WTC11 (cell line): Measurements from ENCODE around the gene WDR82. TPM values are rescaled to one million over a fixed set of nuclear protein-coding genes. Genes with fewer than 3 reads are reported as not detected.

Source experiments
- AFF4 ChIP-seq: sonication (generic); formaldehyde crosslinking; IDR thresholded peaks from 2 replicates; pipeline ENCODE4 v1.8.1; 2023; ENCODE audit warnings: mild to moderate bottlenecking, missing genetic modification reagents, borderline replicate concordance
- ARID4B ChIP-seq: sonication (generic); formaldehyde crosslinking; IDR thresholded peaks from 2 replicates; pipeline ENCODE4 v1.8.0; 2023; ENCODE audit warnings: missing genetic modification reagents, mild to moderate bottlenecking, borderline replicate concordance
- ATF1 ChIP-seq: sonication (generic); formaldehyde crosslinking; IDR thresholded peaks from 2 replicates; pipeline ENCODE4 v1.8.1; 2023; ENCODE audit warnings: mild to moderate bottlenecking, moderate library complexity, missing genetic modification reagents
- EMX1 ChIP-seq: fragments of 250-450 bp; sonication (Bioruptor Pico); IDR thresholded peaks from 2 replicates; pipeline ENCODE4 v1.8.0; 2021; ENCODE audit warnings: mild to moderate bottlenecking
- GABPB1 ChIP-seq: sonication (generic); formaldehyde crosslinking; IDR thresholded peaks from 2 replicates; pipeline ENCODE4 v1.8.1; 2023; ENCODE audit warnings: mild to moderate bottlenecking, missing genetic modification reagents
- MYBL2 ChIP-seq: sonication (generic); formaldehyde crosslinking; IDR thresholded peaks from 2 replicates; pipeline ENCODE4 v1.8.1; 2023; ENCODE audit warnings: mild to moderate bottlenecking, moderate library complexity, missing genetic modification reagents
- OVOL2 ChIP-seq: fragments of 250-450 bp; sonication (Bioruptor Pico); IDR thresholded peaks from 2 replicates; pipeline ENCODE4 v1.9.0; 2021; ENCODE audit warnings: mild to moderate bottlenecking, borderline replicate concordance
- RELA ChIP-seq: sonication (generic); formaldehyde crosslinking; IDR thresholded peaks from 2 replicates; pipeline ENCODE4 v1.8.1; 2022; ENCODE audit warnings: missing genetic modification reagents, mild to moderate bottlenecking, borderline replicate concordance
- TEAD1 ChIP-seq: sonication (generic); formaldehyde crosslinking; IDR thresholded peaks from 2 replicates; pipeline ENCODE4 v1.8.0; 2022; ENCODE audit warnings: mild to moderate bottlenecking, missing genetic modification reagents
- TP53 ChIP-seq: sonication (generic); formaldehyde crosslinking; IDR thresholded peaks from 2 replicates; pipeline ENCODE4 v1.8.1; 2023; ENCODE audit warnings: mild to moderate bottlenecking, missing genetic modification reagents
- USF2 ChIP-seq: sonication (generic); formaldehyde crosslinking; IDR thresholded peaks from 2 replicates; pipeline ENCODE4 v1.8.1; 2023; ENCODE audit warnings: mild to moderate bottlenecking, missing genetic modification reagents, moderate library complexity
- ZMAT4 ChIP-seq: fragments of 250-450 bp; sonication (Bioruptor Pico); IDR thresholded peaks from 2 replicates; pipeline ENCODE4 v1.9.0; 2021; ENCODE audit warnings: mild to moderate bottlenecking
- ZNF396 ChIP-seq: fragments of 250-450 bp; sonication (Bioruptor Pico); IDR thresholded peaks from 2 replicates; pipeline ENCODE4 v1.8.0; 2021; ENCODE audit warnings: mild to moderate bottlenecking, moderate library complexity, borderline replicate concordance
- ZNF425 ChIP-seq: fragments of 250-450 bp; sonication (Bioruptor Pico); conservative IDR thresholded peaks from 2 replicates; pipeline ENCODE4 v1.9.0; 2021; ENCODE audit warnings: mild to moderate bottlenecking
- total RNA-seq: library from RNA; stranded (reverse); gene quantifications from 3 replicates; pipeline ENCODE4 v1.2.3, GENCODE V29; 2021
- TF ChIP-seq, protein P1 (sequence below): sonication (generic); formaldehyde crosslinking; IDR thresholded peaks from 2 replicates; pipeline ENCODE4 v1.8.1; 2022; ENCODE audit warnings: low read depth, mild to moderate bottlenecking, moderate library complexity, missing genetic modification reagents, borderline replicate concordance

WDR82 gene
- total RNA-seq, 1 experiment from 2014 or later: 69.7 TPM

DNA sequence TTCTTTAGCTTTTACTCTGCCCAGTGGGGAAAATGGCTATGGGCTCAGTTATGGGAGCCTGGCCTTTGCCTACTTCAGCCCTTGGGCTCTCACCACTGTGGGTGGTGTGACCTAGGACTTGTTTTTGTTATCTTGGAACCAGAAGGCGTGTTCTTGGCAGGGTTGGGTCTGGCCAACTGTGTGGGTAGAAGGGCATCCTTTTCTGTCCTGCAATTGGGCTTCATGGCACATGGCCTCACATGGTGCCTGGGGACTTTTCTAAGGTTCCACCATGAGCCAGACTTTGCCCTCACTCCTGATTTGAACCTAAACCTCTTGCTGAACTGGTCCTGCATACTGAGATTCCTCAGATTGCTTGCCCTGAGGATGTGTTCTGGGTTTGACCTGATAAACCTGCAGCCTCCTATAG lies 10.9 kb upstream of the WDR82 start (continued):
- TF ChIP-seq ZNF425 (CRISPR knock-in tag) (no peak), AFF4 (CRISPR knock-in tag) (no peak), ATF1 (CRISPR knock-in tag) (no peak), RELA (CRISPR knock-in tag) (no peak), ZNF396 (no peak), ZMAT4 (CRISPR knock-in tag) (no peak), TP53 (no peak), EMX1 (CRISPR knock-in tag) (no peak), ARID4B (CRISPR knock-in tag) (no peak), MYBL2 (CRISPR knock-in tag) (no peak), OVOL2 (CRISPR knock-in tag) (no peak), USF2 (CRISPR knock-in tag) (no peak), TEAD1 (CRISPR knock-in tag) (no peak), GABPB1 (CRISPR knock-in tag) (no peak)
- TF ChIP-seq, protein P1, sequence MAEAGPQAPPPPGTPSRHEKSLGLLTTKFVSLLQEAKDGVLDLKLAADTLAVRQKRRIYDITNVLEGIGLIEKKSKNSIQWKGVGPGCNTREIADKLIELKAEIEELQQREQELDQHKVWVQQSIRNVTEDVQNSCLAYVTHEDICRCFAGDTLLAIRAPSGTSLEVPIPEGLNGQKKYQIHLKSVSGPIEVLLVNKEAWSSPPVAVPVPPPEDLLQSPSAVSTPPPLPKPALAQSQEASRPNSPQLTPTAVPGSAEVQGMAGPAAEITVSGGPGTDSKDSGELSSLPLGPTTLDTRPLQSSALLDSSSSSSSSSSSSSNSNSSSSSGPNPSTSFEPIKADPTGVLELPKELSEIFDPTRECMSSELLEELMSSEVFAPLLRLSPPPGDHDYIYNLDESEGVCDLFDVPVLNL (CRISPR knock-in tag): no peak
- TF ChIP-seq, all 79 proteins: peak for 0
